HG03575 (cell line): ENCODE measurements around the gene MMP23B.

Source experiments
- ATAC-seq: cut with Tn5 transposase; IDR thresholded peaks from one replicate; pipeline ENCODE4 v1.9.1; 2021; ENCODE audit not compliant: unreplicated experiment, insufficient number of reproducible peaks, low FRiP score; ENCODE audit errors: extremely low read depth

MMP23B gene

GRCh38 chr1:1616838-1617237, 15.1 kb upstream of the MMP23B start:
- no peak for ATAC-seq

- ATAC-seq: no peak
Measured at GRCh38 chr1:1617516-1617915, 14.5 kb upstream of the MMP23B start.

GRCh38 chr1:1617925-1618324, 14.0 kb upstream of the MMP23B start:
- no peak for ATAC-seq

- no peak for ATAC-seq
Measured at GRCh38 chr1:1618396-1619068, 13.4 kb upstream of the MMP23B start.

- no peak for ATAC-seq
Measured at GRCh38 chr1:1619917-1620361, 12.0 kb upstream of the MMP23B start.

GRCh38 chr1:1620433-1621139, 11.4 kb upstream of the MMP23B start:
- no peak for ATAC-seq

- ATAC-seq: no peak
Measured at GRCh38 chr1:1621173-1622009, 10.6 kb upstream of the MMP23B start.

GRCh38 chr1:1622010-1622787, 9.8 kb upstream of the MMP23B start:
- no peak for ATAC-seq

- ATAC-seq: no peak
Measured at GRCh38 chr1:1622788-1623094, 9.2 kb upstream of the MMP23B start.

- ATAC-seq: no peak
Measured at GRCh38 chr1:1623181-1623630, 8.8 kb upstream of the MMP23B start.

GRCh38 chr1:1623631-1624442, 8.1 kb upstream of the MMP23B start:
- ATAC-seq: no peak

GRCh38 chr1:1624443-1625403, 7.2 kb upstream of the MMP23B start:
- no peak for ATAC-seq

- ATAC-seq: no peak
Measured at GRCh38 chr1:1625404-1625775, 6.6 kb upstream of the MMP23B start.

GRCh38 chr1:1625824-1626206, 6.2 kb upstream of the MMP23B start:
- ATAC-seq: no peak

GRCh38 chr1:1626207-1627141, 5.5 kb upstream of the MMP23B start:
- ATAC-seq: no peak

- ATAC-seq: no peak
Measured at GRCh38 chr1:1627261-1627828, 4.6 kb upstream of the MMP23B start.
